ENCODE results near the gene CCR6.

GRCh38 chr6:167111597-167111996 is 11.3 kb upstream of the CCR6 start:
- TF ChIP-seq POLR2A (IDR thresholded peaks at IDR 0.05; ENCODE audit: low read depth, low read length) (no peak), POLR2AphosphoS5 (IDR thresholded peaks at IDR 0.05; ENCODE audit: low read depth, low read length) (no peak), PAX5 (IDR thresholded peaks at IDR 0.05; ENCODE audit: insufficient read depth, low read length, severe bottlenecking) (no peak), TAF1 (IDR thresholded peaks at IDR 0.05; ENCODE audit: low read depth, low read length) (no peak), POU2F2 (IDR thresholded peaks at IDR 0.05; ENCODE audit: low read depth, low read length) (no peak), SPI1 (IDR thresholded peaks at IDR 0.05; ENCODE audit: low read depth, low read length) (no peak)
